ENCODE results near the gene ANKRD44.

ANKRD44 gene

GRCh38 chr2:196966061-196966460 lies 344.5 kb downstream of the ANKRD44 start:
- Histone ChIP-seq H3K27ac (ENCODE audit: low read depth, low read length) (no peak overlapping the region), H3K36me3 (ENCODE audit: control insufficient read depth, insufficient read depth, low read length) (no peaks in the 10 kb centered on the region), H3K4me1 (ENCODE audit: control insufficient read depth, insufficient read depth, low read length) (peaks cover 18% of the 10 kb centered on the region), H3K27me3 (ENCODE audit: control insufficient read depth, insufficient read depth, low read length) (no peaks in the 10 kb centered on the region), H3K9me3 (ENCODE audit: control insufficient read depth, insufficient read depth, low read length) (no peaks in the 10 kb centered on the region), H3K4me3 (ENCODE audit: low read depth, low read length) (no peak overlapping the region), H3K9ac (ENCODE audit: low read depth, low read length) (no peak overlapping the region)

DNA sequence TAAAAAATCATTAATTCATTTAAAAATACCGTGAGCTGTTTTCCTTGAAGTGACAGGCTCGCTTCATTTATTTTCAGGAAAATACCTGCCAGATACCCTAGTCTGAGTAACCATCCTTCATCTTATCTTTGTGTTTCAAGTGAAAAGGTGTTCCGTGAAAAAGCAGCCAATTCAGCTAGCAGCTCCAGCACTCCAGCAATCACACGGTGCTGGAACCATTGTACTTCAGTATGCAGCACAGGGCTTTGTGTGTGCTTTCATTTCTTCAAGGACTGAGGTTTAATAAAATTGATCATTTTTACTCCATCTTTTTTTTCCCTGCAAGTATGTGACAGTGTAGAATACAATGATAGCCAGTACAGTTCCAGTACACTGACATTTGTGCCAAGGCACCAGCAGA lies 344.9 kb downstream of the ANKRD44 start:
- Histone ChIP-seq H3K27ac (ENCODE audit: low read depth, low read length) (no peak overlapping the region), H3K36me3 (ENCODE audit: control insufficient read depth, insufficient read depth, low read length) (no peaks in the 10 kb centered on the region), H3K27me3 (ENCODE audit: control insufficient read depth, insufficient read depth, low read length) (no peaks in the 10 kb centered on the region), H3K4me3 (ENCODE audit: low read depth, low read length) (no peak overlapping the region), H3K9ac (ENCODE audit: low read depth, low read length) (no peak overlapping the region), H3K9me3 (ENCODE audit: control insufficient read depth, insufficient read depth, low read length) (no peaks in the 10 kb centered on the region), H3K4me1 (ENCODE audit: control insufficient read depth, insufficient read depth, low read length) (peaks cover 18% of the 10 kb centered on the region)

- no peaks in the 10 kb centered on the region for H3K27me3 ChIP-seq (ENCODE audit: control insufficient read depth, insufficient read depth, low read length)
- H3K9me3 ChIP-seq (ENCODE audit: control insufficient read depth, insufficient read depth, low read length), result no peaks in the 10 kb centered on the region
- peaks cover 18% of the 10 kb centered on the region for H3K4me1 ChIP-seq (ENCODE audit: control insufficient read depth, insufficient read depth, low read length)
- no peaks in the 10 kb centered on the region for H3K36me3 ChIP-seq (ENCODE audit: control insufficient read depth, insufficient read depth, low read length)
- H3K27ac ChIP-seq (ENCODE audit: low read depth, low read length), result no peak overlapping the region
- H3K9ac ChIP-seq (ENCODE audit: low read depth, low read length), result no peak overlapping the region
- no peak overlapping the region for H3K4me3 ChIP-seq (ENCODE audit: low read depth, low read length)
Observed at GRCh38 chr2:196963961-196964360, 346.6 kb downstream of the ANKRD44 start.

GRCh38 chr2:196963043-196963442 lies 347.5 kb downstream of the ANKRD44 start:
- no peak overlapping the region for H3K9ac ChIP-seq (ENCODE audit: low read depth, low read length)
- peaks cover 24% of the 10 kb centered on the region for H3K4me1 ChIP-seq (ENCODE audit: control insufficient read depth, insufficient read depth, low read length)
- H3K27ac ChIP-seq (ENCODE audit: low read depth, low read length), result no peak overlapping the region
- H3K4me3 ChIP-seq (ENCODE audit: low read depth, low read length), result no peak overlapping the region
- no peaks in the 10 kb centered on the region for H3K9me3 ChIP-seq (ENCODE audit: control insufficient read depth, insufficient read depth, low read length)
- H3K27me3 ChIP-seq (ENCODE audit: control insufficient read depth, insufficient read depth, low read length), result no peaks in the 10 kb centered on the region
- H3K36me3 ChIP-seq (ENCODE audit: control insufficient read depth, insufficient read depth, low read length), result no peaks in the 10 kb centered on the region

DNA sequence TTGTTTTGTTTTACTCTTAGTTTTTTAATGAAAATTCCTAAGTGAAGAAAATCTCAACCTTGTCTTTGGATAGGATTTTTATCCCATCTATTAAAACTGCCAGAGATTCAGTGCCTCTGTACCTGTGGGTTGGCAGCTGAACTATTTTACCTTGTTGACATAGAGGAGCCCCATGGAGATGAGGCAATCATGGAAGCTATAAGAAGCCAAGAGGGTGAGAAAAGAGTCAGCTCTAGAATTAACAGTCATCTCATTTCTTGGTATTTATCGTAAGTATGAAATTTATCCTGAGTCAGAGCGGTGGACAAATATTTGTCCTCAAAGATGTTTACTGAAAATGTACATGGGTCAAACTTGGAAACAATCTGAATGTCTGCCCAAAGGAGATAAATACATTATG lies 348.3 kb downstream of the ANKRD44 start:
- H3K27ac ChIP-seq (ENCODE audit: low read depth, low read length), result no peak overlapping the region
- no peak overlapping the region for H3K9ac ChIP-seq (ENCODE audit: low read depth, low read length)
- no peaks in the 10 kb centered on the region for H3K36me3 ChIP-seq (ENCODE audit: control insufficient read depth, insufficient read depth, low read length)
- H3K27me3 ChIP-seq (ENCODE audit: control insufficient read depth, insufficient read depth, low read length), result no peaks in the 10 kb centered on the region
- no peak overlapping the region for H3K4me3 ChIP-seq (ENCODE audit: low read depth, low read length)
- no peaks in the 10 kb centered on the region for H3K9me3 ChIP-seq (ENCODE audit: control insufficient read depth, insufficient read depth, low read length)
- peaks cover 29% of the 10 kb centered on the region for H3K4me1 ChIP-seq (ENCODE audit: control insufficient read depth, insufficient read depth, low read length)

- Histone ChIP-seq H3K4me1 (ENCODE audit: control insufficient read depth, insufficient read depth, low read length) (peaks cover 25% of the 10 kb centered on the region), H3K4me3 (ENCODE audit: low read depth, low read length) (no peak overlapping the region), H3K27me3 (ENCODE audit: control insufficient read depth, insufficient read depth, low read length) (no peaks in the 10 kb centered on the region)
Observed at GRCh38 chr2:196961889-196962288, 348.7 kb downstream of the ANKRD44 start.

GRCh38 chr2:196959734-196960338 lies 350.7 kb downstream of the ANKRD44 start:
- Histone ChIP-seq H3K27ac (ENCODE audit: low read depth, low read length) (no peak overlapping the region), H3K9me3 (ENCODE audit: control insufficient read depth, insufficient read depth, low read length) (no peaks in the 10 kb centered on the region), H3K27me3 (ENCODE audit: control insufficient read depth, insufficient read depth, low read length) (no peaks in the 10 kb centered on the region), H3K36me3 (ENCODE audit: control insufficient read depth, insufficient read depth, low read length) (no peaks in the 10 kb centered on the region), H3K9ac (ENCODE audit: low read depth, low read length) (no peak overlapping the region), H3K4me3 (ENCODE audit: low read depth, low read length) (no peak overlapping the region), H3K4me1 (ENCODE audit: control insufficient read depth, insufficient read depth, low read length) (peaks cover 25% of the 10 kb centered on the region)

More at GRCh38 chr2:196961889-196962288, 348.7 kb downstream of the ANKRD44 start:
- H3K36me3 ChIP-seq (ENCODE audit: control insufficient read depth, insufficient read depth, low read length), result no peaks in the 10 kb centered on the region
- H3K27ac ChIP-seq (ENCODE audit: low read depth, low read length), result no peak overlapping the region
- H3K9me3 ChIP-seq (ENCODE audit: control insufficient read depth, insufficient read depth, low read length), result no peaks in the 10 kb centered on the region
- H3K9ac ChIP-seq (ENCODE audit: low read depth, low read length), result no peak overlapping the region

GRCh38 chr2:196959281-196959680 lies 351.3 kb downstream of the ANKRD44 start:
- Histone ChIP-seq H3K4me3 (ENCODE audit: low read depth, low read length) (no peak overlapping the region), H3K9me3 (ENCODE audit: control insufficient read depth, insufficient read depth, low read length) (no peaks in the 10 kb centered on the region), H3K27ac (ENCODE audit: low read depth, low read length) (no peak overlapping the region)

DNA sequence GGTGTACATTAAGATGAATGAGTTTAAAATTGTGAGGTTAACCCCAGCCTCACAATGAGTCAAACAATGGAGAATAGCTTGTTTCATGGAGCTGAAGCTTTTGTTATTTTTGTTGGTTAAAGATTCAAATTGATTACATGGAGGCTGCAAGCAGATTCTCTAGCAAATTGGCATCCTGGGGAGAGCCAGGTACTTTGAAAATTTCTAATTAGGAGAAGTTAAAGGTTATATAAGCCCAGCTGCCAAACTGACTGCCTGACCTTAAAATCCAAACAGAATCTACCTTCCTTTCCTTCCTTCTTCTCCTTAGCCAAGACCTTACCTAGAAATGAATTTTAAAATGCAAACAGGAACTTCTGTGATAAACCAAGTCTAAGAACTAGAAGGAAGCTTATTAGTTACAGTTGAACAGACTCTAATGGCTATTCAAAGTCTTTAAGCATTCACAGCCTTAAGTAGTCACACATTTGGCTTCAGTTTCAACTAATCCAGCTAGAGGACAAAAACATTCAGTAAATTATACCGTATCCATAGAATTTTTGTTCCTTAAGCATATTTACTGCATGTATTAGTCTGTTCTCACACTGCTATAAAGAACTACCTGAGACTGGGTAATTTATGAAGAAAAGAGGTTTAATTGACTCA lies 352.6 kb downstream of the ANKRD44 start:
- Histone ChIP-seq H3K27me3 (ENCODE audit: control insufficient read depth, insufficient read depth, low read length) (no peaks in the 10 kb centered on the region), H3K27ac (ENCODE audit: low read depth, low read length) (no peak overlapping the region), H3K9ac (ENCODE audit: low read depth, low read length) (no peak overlapping the region), H3K9me3 (ENCODE audit: control insufficient read depth, insufficient read depth, low read length) (no peaks in the 10 kb centered on the region), H3K4me1 (ENCODE audit: control insufficient read depth, insufficient read depth, low read length) (peaks cover 33% of the 10 kb centered on the region), H3K36me3 (ENCODE audit: control insufficient read depth, insufficient read depth, low read length) (no peaks in the 10 kb centered on the region), H3K4me3 (ENCODE audit: low read depth, low read length) (no peak overlapping the region)

More at GRCh38 chr2:196959281-196959680, 351.3 kb downstream of the ANKRD44 start:
- no peak overlapping the region for H3K9ac ChIP-seq (ENCODE audit: low read depth, low read length)
- no peaks in the 10 kb centered on the region for H3K27me3 ChIP-seq (ENCODE audit: control insufficient read depth, insufficient read depth, low read length)
- no peaks in the 10 kb centered on the region for H3K36me3 ChIP-seq (ENCODE audit: control insufficient read depth, insufficient read depth, low read length)
- H3K4me1 ChIP-seq (ENCODE audit: control insufficient read depth, insufficient read depth, low read length), result peaks cover 31% of the 10 kb centered on the region

DNA sequence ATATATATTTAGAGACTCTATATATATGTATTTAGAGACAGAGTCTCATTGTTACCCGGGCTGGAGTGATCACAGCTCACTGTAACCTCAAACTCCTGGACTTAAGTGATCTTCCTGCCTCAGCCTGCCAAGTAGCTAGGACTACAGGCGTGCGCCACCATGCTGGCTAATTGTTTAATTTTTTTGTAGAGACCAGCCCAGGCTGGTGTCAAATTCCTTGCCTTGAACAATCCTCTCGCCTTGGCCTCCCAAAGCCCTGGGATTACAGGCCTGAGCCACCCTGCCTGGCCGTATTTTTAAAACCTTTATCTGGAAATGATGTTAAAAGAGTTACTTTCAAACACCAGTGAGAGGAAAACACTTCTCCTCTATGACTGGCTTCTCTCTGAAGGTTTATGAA lies 353.1 kb downstream of the ANKRD44 start:
- Histone ChIP-seq H3K9me3 (ENCODE audit: control insufficient read depth, insufficient read depth, low read length) (no peaks in the 10 kb centered on the region), H3K27me3 (ENCODE audit: control insufficient read depth, insufficient read depth, low read length) (no peaks in the 10 kb centered on the region), H3K9ac (ENCODE audit: low read depth, low read length) (no peak overlapping the region), H3K27ac (ENCODE audit: low read depth, low read length) (no peak overlapping the region), H3K4me3 (ENCODE audit: low read depth, low read length) (no peak overlapping the region), H3K36me3 (ENCODE audit: control insufficient read depth, insufficient read depth, low read length) (no peaks in the 10 kb centered on the region), H3K4me1 (ENCODE audit: control insufficient read depth, insufficient read depth, low read length) (peaks cover 33% of the 10 kb centered on the region)

DNA sequence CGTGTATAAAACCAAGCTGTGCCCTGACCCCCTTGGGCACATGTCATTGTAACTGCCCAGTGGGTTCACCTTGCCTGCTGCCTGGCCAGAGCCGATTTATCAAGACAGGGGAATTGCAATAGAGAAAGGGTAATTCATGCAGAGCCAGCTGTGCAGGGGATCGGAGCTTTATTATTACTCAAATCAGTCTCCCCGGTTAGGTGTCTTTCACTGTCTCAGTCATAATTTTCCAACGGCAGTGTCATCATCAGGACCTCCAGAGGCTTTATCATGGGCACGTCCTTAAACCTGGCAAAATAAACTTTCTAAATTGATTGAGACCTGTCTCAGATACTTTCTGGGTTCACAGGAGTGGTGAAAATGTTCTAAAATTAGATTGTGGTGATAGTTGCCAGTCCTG lies 354.5 kb downstream of the ANKRD44 start:
- Histone ChIP-seq H3K36me3 (ENCODE audit: control insufficient read depth, insufficient read depth, low read length) (no peaks in the 10 kb centered on the region), H3K4me3 (ENCODE audit: low read depth, low read length) (no peak overlapping the region), H3K4me1 (ENCODE audit: control insufficient read depth, insufficient read depth, low read length) (peaks cover 37% of the 10 kb centered on the region), H3K27ac (ENCODE audit: low read depth, low read length) (peak overlapping the region; percentile 38), H3K9me3 (ENCODE audit: control insufficient read depth, insufficient read depth, low read length) (no peaks in the 10 kb centered on the region), H3K9ac (ENCODE audit: low read depth, low read length) (no peak overlapping the region), H3K27me3 (ENCODE audit: control insufficient read depth, insufficient read depth, low read length) (no peaks in the 10 kb centered on the region)
